ENCODE data around the gene HOGA1.
"Not testable (repeated sequence)": the region's sequence is repeated elsewhere in the genome, so short reads cannot be mapped to it uniquely, and the experiment has no call there.

Gene HOGA1

DNA sequence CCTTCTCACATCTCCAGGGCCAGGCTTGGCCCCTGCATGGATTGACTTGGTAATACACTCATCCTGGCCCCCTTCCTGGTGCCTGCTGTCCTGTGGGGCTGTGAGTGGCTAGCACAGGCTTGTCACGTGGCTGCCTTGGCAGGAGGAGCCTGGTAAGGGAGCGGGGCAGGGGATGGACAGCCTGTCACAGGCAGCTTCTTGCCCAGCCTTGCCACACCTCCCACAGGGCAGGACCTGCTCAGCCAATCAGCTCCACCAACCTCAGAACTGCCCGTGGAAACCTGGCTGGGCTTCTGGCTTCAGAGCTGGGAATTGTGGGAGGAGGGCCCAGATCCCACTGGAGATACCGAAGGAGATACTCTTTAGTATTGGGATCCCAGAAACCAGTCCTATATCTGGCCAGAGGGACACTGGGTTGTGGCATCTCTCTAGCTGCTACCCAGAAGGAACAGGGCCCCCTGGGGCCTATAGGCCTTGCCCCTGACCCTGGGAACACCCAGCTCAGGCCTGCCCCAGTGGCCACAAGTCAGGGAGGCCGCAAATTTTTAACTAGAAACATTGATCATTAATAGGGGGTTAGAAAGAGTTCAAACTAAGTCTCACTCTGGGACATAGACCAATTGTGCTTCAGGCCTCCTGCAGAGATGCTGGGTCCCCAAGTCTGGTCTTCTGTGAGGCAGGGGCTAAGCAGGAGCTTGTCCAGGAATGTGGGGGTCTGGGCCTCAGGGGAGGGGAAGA is at the start of gene HOGA1:
HOGA1 (plus strand) TSS at position 330 of the 738 bp plus-strand sequence; CDS start at position 645, 315 bp downstream.
- no peak for DNase-seq

DNA sequence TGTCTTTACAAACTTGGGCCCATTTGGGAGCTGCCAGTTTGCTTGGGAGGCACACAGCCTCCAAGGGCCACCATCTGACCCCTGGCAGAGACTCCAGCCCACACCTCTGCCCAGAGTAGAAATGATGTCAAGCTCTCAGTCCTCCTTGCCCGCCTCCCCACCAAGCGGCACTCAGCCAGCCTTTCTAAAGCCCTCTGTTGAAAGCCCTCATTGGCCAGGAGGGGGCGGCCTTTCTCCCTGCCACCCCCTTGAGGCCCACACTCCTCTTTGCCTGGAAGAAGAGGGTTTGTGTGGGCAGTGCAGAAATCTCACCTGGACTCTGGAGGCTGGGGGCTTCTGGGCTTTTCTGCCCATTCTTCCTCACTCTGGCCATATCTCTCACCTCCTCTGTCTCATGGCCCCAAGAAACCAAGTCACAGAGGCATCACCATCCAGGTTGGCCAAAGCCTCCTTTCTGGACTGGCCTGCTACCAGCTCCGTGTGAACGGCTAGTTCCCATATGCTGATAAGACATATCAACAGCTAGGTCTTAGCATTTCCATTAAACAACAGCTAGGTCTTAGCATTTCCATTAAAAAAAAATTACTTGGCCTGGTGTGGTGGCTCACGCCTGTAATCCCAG is 49.3 kb upstream of the HOGA1 start:
- no peak for DNase-seq

DNA sequence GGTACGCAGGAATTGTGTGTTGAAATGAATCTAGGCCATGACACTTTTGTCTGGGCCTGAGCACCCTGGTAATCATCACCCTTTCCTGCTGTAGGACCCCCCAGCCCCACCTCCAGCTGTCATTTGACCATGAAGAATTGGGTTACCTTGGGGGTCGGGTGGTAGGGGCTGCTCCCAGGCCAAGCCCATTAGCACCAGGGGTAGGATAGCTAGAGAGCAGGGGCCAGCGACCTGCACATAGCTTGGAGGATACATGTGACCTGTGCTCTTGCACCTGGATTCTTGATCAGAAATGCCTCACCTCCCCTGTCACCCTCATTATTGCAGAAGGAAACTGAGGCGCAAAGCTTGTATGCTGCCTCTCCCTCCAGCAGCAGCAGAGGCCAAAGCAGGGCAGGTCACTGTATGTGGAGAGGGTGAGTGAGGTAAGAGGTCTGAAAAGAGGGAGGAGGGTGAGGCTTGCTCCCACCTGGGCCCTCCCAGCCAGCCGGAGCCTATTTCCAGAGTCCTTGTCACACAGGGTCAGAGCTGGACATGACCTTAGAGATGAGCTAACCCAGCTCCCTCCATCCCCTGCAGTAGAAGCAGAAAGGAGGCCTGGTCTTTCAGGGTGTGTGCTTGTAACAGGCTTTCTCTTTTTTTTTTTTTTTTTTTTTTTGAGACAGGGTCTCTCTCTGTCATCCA is 46.9 kb upstream of the HOGA1 start:
- DNase-seq, result no peak

DNA sequence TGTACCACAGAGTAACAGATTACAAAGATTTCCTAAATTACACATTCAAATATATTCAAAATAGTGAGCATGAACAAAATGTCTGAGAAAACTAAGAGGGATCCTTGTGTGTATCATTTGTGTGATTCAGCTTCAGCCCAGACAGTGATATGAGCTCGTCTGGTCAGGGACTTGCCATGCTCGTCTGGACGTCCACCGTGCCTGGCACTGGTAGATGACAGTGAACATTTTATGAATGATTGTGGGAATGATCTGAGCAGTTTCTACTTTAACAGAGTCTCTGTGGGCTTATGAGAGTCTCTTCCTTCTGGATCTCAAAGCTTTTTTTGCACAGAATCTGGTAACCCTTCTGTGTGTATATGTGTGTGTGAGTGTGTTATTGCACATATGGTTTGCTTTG is 45.8 kb upstream of the HOGA1 start:
- DNase-seq, result no peak

DNA sequence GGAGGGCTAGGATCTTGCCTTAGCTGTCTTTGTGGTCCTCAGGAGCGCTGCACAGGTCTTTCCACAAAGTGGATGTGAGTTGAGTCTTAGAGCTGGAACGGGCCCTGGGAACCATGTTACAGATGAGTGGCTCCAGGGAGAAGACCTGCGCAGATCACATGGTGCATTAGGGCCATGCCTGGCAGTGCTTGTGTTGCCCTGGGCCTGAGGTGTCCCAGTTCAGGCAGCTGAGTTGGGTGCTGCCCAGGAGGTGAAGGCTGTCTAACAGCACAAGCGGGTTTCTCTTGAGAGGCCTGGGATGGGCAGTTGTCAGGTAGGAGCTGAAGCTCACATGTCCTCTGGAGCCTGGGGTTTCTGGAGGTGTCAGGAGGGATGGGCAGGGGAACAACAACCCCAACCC is 45.4 kb upstream of the HOGA1 start:
- no peak for DNase-seq

DNA sequence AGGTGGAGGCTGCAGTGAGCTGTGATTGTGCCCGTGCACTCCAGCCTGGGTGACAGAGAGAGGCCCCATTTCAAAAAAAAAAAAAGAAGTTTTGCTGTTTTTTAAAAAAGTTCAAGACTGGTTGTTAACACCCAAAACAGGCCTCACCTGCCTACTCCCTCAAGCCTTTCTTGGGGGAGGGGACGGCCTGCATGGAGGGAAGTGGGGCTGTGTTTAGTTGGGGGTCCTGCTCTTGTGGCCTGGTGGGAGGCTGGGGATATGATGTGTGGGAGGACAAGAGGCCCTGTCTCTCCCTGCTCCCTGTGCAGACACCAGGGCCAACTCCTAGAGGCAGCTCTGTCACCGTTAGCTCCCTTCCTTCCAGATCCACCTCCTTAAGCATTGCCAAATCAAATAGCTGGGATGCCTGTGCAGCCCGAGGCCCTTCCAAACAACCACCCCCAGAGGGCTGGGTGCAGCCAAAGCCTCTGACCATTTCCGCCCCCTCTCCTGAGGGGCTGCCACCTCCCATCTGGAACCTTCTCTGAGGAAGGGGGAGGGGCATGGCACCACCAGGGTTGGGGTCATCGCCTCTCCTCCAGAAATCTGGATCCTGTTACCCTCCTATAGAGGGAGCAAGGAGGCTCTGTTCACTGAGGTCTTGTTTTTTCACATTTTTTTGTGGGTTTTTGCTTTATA is 44.5 kb upstream of the HOGA1 start:
- peak; percentile 71 for DNase-seq

DNA sequence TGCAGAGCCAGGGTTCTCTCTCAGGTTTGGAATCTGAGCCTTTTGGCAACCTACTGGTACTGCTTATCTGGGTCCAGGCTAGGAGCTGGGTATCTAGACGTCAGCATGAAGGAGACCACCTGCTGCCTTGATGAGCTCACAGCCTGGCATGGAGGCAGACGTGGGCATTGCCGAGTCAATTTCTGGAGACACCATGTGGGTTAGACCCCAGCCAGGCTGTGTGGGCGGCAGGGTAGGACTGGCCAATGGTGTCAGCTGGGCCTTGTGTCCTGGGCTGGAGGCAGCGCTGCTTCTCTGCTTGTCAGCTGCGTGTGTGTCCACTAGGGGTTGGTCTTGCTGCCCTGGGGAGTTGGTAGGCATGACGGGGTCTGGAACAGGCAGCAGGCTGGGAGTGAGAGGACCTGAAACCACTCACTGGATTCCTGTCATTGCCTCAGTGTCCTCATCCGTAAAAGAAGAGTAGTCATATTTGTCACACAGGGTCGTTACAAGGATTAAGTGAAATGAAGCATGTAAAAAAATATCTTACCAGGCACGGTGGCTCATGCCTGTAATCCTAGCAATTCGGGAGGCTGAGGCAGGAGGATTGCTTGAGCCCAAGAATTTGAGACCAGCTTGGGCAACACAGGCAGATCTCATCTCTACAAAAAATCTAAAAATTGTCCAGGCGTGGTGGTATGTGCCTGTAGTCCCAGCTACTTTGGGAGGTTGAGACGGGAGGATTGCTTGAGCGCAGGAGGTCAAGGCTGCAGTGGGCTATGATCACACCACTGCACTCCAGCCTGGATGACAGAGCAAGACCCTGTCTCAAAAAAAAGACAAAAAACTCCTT is 43.3 kb upstream of the HOGA1 start:
- no peak for DNase-seq

DNA sequence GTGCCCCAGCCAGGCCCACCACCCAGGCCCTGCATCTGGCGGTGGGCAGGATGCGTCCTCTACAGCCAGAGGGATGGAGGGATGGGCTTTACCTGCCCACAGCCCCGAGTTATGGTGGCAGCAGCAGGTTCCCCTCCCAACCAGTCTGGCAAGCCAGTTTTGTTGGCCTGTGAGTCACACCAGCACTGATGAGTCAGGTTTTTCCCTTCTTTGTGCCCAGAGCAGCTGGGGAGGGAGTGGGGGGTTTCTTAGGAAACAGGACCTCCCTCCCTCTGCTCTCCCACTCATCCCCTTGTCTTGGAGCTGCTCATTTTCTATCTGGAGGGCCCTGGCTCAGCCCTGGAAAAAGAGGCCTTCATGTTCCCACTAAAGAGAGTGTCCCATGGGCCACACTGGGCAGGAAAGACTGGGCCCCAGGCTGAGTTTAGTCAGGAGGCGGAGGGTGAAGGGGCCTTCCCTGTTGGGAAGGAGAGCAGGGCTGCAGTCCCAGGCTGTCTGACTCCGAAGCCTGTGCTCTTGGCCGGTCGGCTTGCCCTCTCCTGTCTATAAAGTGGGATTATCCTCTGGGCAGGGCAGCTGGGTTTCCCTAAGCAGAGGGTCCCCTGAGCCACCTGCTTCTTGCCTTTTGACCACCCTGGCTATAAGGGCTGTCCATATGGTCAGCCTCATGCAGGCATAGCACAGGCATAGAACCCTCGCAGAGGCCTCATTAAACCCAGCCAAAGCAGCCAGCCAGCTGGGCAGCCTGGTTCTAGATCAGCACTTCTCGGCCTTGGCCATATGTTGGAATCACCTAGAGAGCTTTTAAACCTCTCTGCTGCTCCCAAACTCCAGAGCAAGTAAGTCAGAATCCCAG is 41.8 kb upstream of the HOGA1 start:
- DNase-seq, result peak; percentile 81

DNA sequence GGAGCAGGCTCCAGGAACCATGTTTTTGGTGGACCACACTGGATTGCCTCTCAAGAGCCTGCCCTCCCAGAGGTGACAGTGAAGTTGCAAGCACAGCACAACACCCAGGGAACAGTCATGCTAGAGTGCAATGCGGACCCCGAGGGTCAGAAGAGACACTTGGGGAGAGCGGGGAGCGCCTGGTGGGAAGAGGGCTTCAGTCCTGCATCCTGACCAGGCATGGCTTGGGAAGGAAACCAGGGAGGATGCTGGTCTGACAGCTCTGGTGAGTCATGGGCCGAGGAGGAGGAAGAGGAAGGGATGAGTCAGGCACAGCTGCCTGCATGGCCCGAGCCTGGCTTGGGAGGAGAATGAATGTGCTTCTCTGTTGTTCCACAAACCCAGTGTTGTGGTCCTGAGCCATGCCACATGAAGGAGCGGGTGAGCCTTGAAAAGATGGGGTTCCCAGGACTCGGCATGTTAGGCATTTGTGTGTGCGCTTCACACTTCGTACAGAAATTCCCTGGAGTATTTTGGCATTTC is 41.1 kb upstream of the HOGA1 start:
- DNase-seq, result peak; percentile 67

DNA sequence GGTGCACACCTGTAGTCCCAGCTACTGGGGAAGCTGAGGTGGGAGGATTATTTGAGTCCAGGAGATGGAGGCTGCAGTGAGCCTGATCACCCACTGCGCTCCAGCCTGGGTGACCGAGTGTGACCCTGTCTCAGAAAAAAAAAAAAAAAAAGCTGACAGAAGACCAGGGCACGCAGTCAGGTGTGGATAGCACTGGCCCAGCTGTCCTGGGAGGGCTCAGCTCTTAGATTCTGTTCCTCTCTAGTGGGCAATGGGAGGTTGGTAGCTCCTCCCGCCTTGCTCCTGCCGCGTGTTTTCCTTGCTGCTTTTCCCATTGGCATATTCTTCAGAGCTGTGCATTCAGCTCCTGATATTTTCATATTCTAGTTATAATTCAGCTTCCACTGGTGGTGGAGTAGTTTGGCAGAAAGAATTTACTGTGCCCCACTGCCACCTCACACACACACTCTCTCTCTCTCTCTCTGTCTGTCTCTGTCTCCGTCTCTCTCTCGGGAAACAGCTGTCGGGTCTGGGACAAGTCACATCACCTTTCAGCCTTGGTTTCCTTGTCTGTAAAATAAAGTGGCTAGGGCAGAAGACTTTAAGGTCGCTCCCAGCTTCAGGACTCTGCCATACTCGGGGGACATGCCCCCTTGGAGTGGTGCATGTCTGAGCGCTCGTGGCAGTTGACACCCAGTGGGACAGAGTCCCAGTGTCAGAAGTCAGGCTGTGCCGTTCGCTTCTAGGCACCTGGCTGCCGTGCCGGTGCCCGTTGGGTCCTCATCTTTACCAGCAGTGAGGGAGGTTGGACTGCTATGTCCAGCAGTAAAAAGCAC is 37.5 kb upstream of the HOGA1 start:
- DNase-seq, result no peak

DNA sequence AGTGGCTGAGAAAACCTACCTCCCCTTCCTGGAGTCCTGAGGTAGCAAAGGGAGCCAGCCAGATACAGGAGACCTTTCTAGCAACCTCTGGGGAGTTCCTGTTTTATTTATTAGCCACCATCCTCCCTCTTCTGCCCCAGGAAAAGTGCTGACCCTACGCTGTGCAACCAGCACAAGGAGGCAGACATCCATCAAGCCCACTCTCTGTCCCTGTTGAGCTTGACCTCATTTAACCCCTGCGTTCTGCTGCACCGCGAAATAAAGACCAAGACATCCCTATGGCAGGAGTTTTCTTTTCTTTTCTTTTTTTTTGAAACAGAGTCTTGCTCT is 37.0 kb upstream of the HOGA1 start:
- no peak for DNase-seq

DNA sequence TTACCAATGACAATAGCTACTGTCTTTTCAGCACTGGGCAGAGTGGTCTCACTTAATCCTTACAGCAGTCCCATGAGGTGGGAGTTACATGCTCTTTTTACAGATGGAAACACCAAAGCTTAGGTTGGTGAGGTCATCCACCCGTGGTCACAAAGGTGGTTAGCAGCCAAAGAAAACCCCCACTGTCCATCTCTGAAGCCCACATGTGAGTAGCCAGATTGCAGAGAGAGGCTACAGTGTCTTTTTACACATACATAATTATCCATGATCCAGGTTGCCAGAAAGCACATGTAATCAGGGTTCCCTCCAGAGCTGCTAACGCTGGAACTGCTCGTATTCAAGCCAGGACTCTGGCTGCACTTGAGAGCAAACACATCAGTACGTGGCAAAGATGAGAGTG is 36.2 kb upstream of the HOGA1 start:
- DNase-seq, result no peak

DNA sequence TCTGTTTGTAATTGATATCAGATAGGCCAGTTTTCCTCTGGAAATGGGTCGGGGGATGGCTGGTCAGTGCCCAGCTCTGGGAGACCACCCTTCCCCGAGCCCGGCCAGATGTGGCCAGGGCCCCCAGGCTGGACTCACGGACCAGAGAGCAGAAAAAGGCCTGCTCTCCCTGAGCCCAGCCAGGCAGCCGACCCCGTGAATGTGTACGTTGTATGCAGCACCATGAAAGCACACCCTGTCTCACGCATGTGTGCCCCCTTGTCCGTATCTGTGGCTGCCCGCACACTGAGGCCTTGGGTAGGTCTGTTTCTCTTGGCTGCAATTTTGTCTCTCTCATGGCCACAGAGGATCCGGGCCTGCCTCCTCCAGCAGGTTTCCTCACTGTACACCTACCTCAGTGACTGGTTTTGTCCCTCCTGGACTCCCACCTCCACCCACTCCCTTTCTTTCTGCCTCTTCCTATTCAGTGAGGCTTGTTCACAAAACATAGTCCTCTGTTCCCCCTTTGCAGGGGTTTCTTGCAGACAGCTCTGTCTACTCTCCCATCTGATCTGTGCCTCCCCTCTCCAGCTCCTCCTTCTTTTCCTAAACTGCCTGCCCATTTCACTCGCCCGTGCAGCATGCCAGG is 35.2 kb upstream of the HOGA1 start:
- no peak for DNase-seq

DNA sequence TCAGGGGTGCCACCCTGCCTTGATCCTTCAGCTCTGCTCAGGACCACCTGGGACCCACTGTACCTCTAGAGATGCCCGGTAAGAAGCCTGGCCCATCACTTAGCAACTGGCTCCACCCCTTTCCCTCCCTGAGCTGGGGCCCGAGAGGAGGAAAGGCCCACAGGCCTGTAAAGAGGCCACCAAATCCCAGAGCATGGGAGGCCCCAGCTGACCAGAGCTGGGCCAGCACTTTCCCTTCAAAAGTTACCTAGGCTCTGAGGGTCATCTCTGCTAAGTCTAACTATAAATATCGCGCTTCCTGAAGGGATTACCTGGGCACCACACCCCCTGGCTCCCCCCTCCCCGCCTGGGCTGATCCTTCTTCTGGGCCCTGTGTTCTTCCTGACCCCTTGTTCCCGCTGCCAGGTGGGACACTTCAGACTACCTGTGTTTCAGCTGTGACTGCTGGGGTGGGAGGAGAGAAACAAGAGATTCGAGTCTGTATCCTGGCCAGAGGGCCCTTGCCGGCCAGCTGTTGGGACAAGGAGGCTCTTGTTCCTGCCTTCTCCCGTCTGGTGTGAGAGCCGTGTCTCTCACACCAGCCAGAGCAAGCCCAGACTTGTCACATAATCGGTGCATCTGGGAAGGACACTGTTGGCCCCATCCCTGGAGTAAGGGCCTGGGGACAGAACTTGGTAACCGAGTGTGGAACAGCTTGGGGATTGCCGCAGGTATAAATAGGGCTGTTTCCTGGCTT is 34.4 kb upstream of the HOGA1 start:
- DNase-seq, result peak; percentile 59

DNA sequence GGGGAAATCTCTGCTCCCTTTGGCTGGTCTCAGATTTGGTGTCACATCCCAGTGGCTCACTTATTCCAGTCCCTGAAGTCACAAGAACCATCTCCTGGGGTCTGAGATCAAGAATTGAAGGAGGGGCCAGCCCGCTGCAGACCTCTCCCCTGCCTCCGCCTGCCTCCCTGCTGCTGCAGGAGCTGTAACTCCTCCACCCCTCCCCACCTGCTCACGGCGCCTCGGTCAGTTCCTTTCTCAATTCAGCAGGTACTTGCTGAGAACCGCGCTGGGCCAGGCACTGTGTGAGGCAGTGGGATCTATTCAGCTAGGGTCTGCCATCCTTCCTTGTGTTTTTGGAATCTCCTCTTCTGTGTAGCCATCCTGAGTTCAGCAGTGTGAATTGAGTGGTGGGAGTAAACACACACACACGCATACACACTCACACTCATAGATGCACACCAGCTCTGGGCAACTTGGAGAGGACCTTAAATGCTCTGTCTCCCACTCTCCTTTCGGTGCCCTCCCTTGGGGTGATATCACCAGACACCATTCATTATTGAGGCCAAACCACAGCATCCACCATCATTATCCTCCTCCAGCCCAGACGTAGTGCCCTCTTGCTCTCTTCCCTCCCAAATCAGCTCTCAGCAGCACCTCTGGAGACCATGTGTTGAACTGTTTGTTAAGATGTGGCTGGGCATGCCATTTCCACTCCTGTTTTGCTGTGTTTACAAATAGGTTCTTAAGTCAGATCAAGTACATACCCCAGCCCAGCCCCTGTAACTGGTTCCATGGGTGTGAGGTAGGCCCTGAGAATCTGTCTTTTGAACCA is 33.6 kb upstream of the HOGA1 start:
- DNase-seq, result no peak

DNA sequence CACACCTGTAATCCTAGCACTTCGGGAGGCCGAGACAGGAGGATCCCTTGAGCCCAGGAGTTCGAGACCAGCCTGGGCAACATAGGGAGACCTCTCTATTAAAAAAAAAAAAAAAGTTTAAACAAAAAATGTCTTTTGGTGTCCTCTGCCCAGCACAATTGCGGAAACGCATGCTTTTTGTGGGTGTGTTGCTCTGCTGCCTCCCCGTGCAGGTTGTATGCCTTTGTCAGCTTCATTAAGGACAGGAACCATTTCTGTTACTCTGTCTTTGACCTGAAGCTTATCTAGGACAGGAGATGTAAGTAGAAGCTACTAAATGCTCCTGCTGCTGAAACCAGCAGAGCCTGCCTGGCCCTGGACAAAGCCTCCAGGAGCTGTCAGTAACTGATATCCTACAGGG is 32.9 kb upstream of the HOGA1 start:
- DNase-seq, result no peak

DNA sequence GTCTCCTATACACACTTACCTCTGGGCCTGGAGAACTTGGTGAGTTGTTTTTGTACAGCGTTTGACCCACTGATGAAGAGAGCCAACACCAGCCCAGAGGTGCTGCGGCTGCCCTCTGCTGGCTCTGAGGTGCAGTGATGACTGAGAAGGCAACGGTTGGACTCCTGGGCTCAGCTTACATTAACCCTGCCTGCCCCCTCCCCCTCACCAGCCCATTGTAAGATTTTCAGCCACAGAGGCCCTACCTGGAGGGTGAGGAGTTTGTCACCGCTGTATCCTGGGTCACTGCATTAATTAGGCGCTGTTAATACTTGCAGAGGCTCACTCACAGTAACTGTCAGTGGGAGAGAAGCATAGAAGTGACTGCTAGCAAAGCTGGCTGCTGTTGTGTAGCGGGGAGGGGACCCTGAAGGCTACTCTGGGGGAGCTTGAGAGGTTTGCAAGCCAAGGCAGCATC is 30.6 kb upstream of the HOGA1 start:
- peak; percentile 77 for DNase-seq

DNA sequence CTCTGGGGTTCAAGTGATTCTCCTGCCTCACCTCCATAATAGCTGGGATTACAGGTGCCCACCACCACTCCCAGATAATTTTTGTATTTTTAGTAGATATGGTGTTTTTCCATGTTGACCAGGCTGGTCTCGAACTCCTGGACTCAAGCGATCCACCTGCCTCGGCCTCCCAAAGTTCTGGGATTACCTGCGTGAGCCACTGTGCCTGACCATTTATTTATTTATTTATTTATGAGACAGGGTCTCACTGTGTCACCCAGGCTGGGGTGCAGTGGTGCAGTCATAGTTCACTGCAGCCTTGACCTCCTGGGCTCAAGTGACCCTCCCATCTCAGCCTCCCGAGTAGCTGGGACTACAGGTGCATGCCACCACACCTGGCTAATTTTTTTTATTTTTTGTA is 29.9 kb upstream of the HOGA1 start:
- not testable (repeated sequence) for DNase-seq

Data from right forelimb (tissue), 1 donor.